ENCODE measurements around the gene SIL1. TPM values are rescaled to one million over a fixed set of nuclear protein-coding genes. Genes with fewer than 3 reads are reported as not detected.

SIL1 gene
- total and polyA plus RNA-seq, 2 donors (not counting 3 experiments of a cell fraction or from before 2014, with no cell fraction given), result 47.6 to 67.2 TPM

- H3K9me3 ChIP-seq (replicated peaks; ENCODE audit: control insufficient read depth, insufficient read depth, low read length), result no peaks in the 10 kb centered on the region
- no peak overlapping the region for H2AFZ ChIP-seq (ENCODE audit: low read depth, low read length)
- H3K4me1 ChIP-seq (ENCODE audit: control insufficient read depth, extremely low read depth, insufficient read depth, low read length), result peaks cover 13% of the 10 kb centered on the region
- dilution Hi-C loops (cut with MboI; ENCODE audit: extremely low pct_ligation_motif_present, low sequenced_read_pairs), result no loop called here
- H3K9ac ChIP-seq (replicated peaks; ENCODE audit: extremely low read depth, insufficient read depth, low read length), result no peak overlapping the region
- TF ChIP-seq FOS (IDR thresholded peaks at IDR 0.05; ENCODE audit: borderline replicate concordance, insufficient read depth, low read length) (no peak), MAX (IDR thresholded peaks at IDR 0.05; ENCODE audit: insufficient read depth, insufficient read length) (no peak), CTCF (IDR thresholded peaks at IDR 0.05; ENCODE audit: extremely low read depth in 1 of 2, insufficient read depth in 1 of 2, low read depth in 1 of 2, low read length in 2 of 2) (no peak), JUN (IDR thresholded peaks at IDR 0.05; ENCODE audit: borderline replicate concordance, insufficient read depth, insufficient read length, low read depth) (no peak)
- H3K36me3 ChIP-seq (ENCODE audit: control insufficient read depth in 2 of 2, extremely low read depth in 1 of 2, insufficient read depth in 2 of 2, low read length in 2 of 2), result no peaks in the 10 kb centered on the region
- no peak overlapping the region for H3K4me3 ChIP-seq (replicated peaks in 1 of 3; ENCODE audit: insufficient read depth in 1 of 3, low read depth in 1 of 3, low read length in 3 of 3)
- POLR2A ChIA-PET, result no interaction called here
- no peaks in the 10 kb centered on the region for H3K9me1 ChIP-seq (replicated peaks; ENCODE audit: control insufficient read depth, extremely low read depth, insufficient read depth, low read length)
- no TSS peak for BruUV-seq (replicated peaks)
- no peak overlapping the region for H3K4me2 ChIP-seq (ENCODE audit: insufficient read depth, low read length)
- CTCF ChIA-PET, result interaction anchor here (1.3 kb wide), 1 partner anchor 9 kb away, joined by 4 read pairs; no protein-coding TSS in a partner anchor
- no peaks in the 10 kb centered on the region for H4K20me1 ChIP-seq (replicated peaks; ENCODE audit: control insufficient read depth, extremely low read depth, insufficient read depth, low read length)
- DNase-seq (ENCODE audit: low read depth, low spot score) (no peak), FAIRE-seq (no peak)
- H3K79me2 ChIP-seq (ENCODE audit: control insufficient read depth, insufficient read depth, low read length), result no peaks in the 10 kb centered on the region
- intact Hi-C loops (cut with micrococcal nuclease), result no loop called here
- no peaks in the 10 kb centered on the region for H3K27me3 ChIP-seq (ENCODE audit: control insufficient read depth in 2 of 2, insufficient read depth in 2 of 2, low read length in 2 of 2)
- no peak overlapping the region for H3K27ac ChIP-seq (ENCODE audit: insufficient read depth, low read depth, low read length)
These were observed 219.6 kb downstream of the SIL1 start for GRCh38 chr5:138978581-138978980.

- Histone ChIP-seq H3K27me3 (ENCODE audit: control insufficient read depth in 2 of 2, insufficient read depth in 2 of 2, low read length in 2 of 2) (no peaks in the 10 kb centered on the region), H3K9me1 (replicated peaks; ENCODE audit: control insufficient read depth, extremely low read depth, insufficient read depth, low read length) (no peaks in the 10 kb centered on the region), H3K9me3 (replicated peaks; ENCODE audit: control insufficient read depth, insufficient read depth, low read length) (no peaks in the 10 kb centered on the region), H3K4me3 (replicated peaks in 1 of 3; ENCODE audit: insufficient read depth in 1 of 3, low read depth in 1 of 3, low read length in 3 of 3) (no peak overlapping the region), H3K9ac (replicated peaks; ENCODE audit: extremely low read depth, insufficient read depth, low read length) (no peak overlapping the region), H3K79me2 (ENCODE audit: control insufficient read depth, insufficient read depth, low read length) (no peaks in the 10 kb centered on the region), H3K27ac (ENCODE audit: insufficient read depth, low read depth, low read length) (no peak overlapping the region), H4K20me1 (replicated peaks; ENCODE audit: control insufficient read depth, extremely low read depth, insufficient read depth, low read length) (no peaks in the 10 kb centered on the region), H3K4me2 (ENCODE audit: insufficient read depth, low read length) (no peak overlapping the region), H3K4me1 (ENCODE audit: control insufficient read depth, extremely low read depth, insufficient read depth, low read length) (peaks cover 13% of the 10 kb centered on the region), H2AFZ (ENCODE audit: low read depth, low read length) (no peak overlapping the region), H3K36me3 (ENCODE audit: control insufficient read depth in 2 of 2, extremely low read depth in 1 of 2, insufficient read depth in 2 of 2, low read length in 2 of 2) (no peaks in the 10 kb centered on the region)
- FAIRE-seq (no peak), DNase-seq (ENCODE audit: low read depth, low spot score) (no peak)
- dilution Hi-C loops (cut with MboI; ENCODE audit: extremely low pct_ligation_motif_present, low sequenced_read_pairs), result no loop called here
- intact Hi-C loops (cut with micrococcal nuclease), result no loop called here
- ChIA-PET CTCF (interaction anchor here (1.3 kb wide), 1 partner anchor 10 kb away, joined by 4 read pairs; no protein-coding TSS in a partner anchor), POLR2A (no interaction called here)
- no TSS peak for BruUV-seq (replicated peaks)
- TF ChIP-seq GATA2 (IDR thresholded peaks at IDR 0.05; ENCODE audit: insufficient read depth, insufficient read length, low read depth, low read length), result no peak
- TF ChIP-seq MYC (IDR thresholded peaks at IDR 0.05; ENCODE audit: low read depth, low read length), result no peak
- TF ChIP-seq CTCF (IDR thresholded peaks at IDR 0.05; ENCODE audit: extremely low read depth in 1 of 2, insufficient read depth in 1 of 2, low read depth in 1 of 2, low read length in 2 of 2), result no peak
- TF ChIP-seq POLR2A (IDR thresholded peaks at IDR 0.05; ENCODE audit: low read depth, low read length), result no peak
- no peak for TF ChIP-seq POLR2AphosphoS5 (IDR thresholded peaks at IDR 0.05; ENCODE audit: insufficient read depth, low read depth, low read length)
- TF ChIP-seq EZH2 (IDR thresholded peaks at IDR 0.05; ENCODE audit: borderline replicate concordance, low read depth, low read length, severe bottlenecking), result no peak
- TF ChIP-seq JUN (IDR thresholded peaks at IDR 0.05; ENCODE audit: borderline replicate concordance, insufficient read depth, insufficient read length, low read depth), result no peak
These were observed 220.1 kb downstream of the SIL1 start for GRCh38 chr5:138978080-138978479.
